ENCODE data around the gene JARID2. TPM values are rescaled to one million over a fixed set of nuclear protein-coding genes. Genes with fewer than 3 reads are reported as not detected.

JARID2 gene
- total and polyA plus RNA-seq, 2 of the 13 experiments (the other 11 are each of a cell fraction or from before 2014, with no cell fraction given), result 7.5 to 10.3 TPM

GRCh38 chr6:15409301-15410125 lies 163.6 kb downstream of the JARID2 start:
- Histone ChIP-seq H3K79me2 (ENCODE audit: insufficient read depth, low read length) (peaks cover 5% of the 10 kb centered on the region), H3K4me1 (ENCODE audit: insufficient read depth, low read length) (peaks cover 16% of the 10 kb centered on the region), H3K4me3 (replicated peaks in 1 of 3; ENCODE audit: insufficient read depth in 1 of 3, low read depth in 2 of 3, low read length in 3 of 3) (no peak overlapping the region), H3K27ac (ENCODE audit: extremely low read length, insufficient read depth, low read length) (no peak overlapping the region), H3K9me3 (ENCODE audit: low read length) (no peaks in the 10 kb centered on the region), H3K27me3 (ENCODE audit: control insufficient read depth in 1 of 2, insufficient read depth in 2 of 2, low read length in 2 of 2) (no peaks in the 10 kb centered on the region), H3K4me2 (ENCODE audit: low read depth, low read length) (no peak overlapping the region), H4K20me1 (ENCODE audit: insufficient read depth, low read length) (no peaks in the 10 kb centered on the region; the same call in 1 of the 2 replicates), H3K36me3 (replicated peaks in 1 of 2; ENCODE audit: control insufficient read depth in 1 of 2, insufficient read depth in 2 of 2, low read length in 2 of 2) (peaks cover 0 to 2% of the 10 kb centered on the region in 2 experiments; a peak in 2 of 5 replicates), H3K9ac (ENCODE audit: insufficient read depth, low read depth, low read length) (no peak overlapping the region), H2AFZ (ENCODE audit: low read length) (no peak overlapping the region)
- BruUV-seq (replicated peaks), result no TSS peak
- intact Hi-C loops (cut with micrococcal nuclease; ENCODE audit: unreplicated experiment) (no loop called here), in situ Hi-C loops (cut with HindIII; ENCODE audit: extremely low pct_ligation_motif_present, low pct_unique_long_range_greater_than_20kb) (no loop called here)
- ChIA-PET CTCF (ENCODE audit: low intra/inter-chr PET ratio, low total read pairs) (no interaction called here), POLR2A (no interaction called here)
- FAIRE-seq (no peak), DNase-seq (ENCODE audit: low spot score) (no peak), ATAC-seq (no peak; the same call in 2 of the 3 replicates)
- TF ChIP-seq FOXA3 (CRISPR knock-in tag; IDR thresholded peaks at IDR 0.05) (peak; percentile 28; the same call in 1 of the 2 replicates), FOSL1 (CRISPR knock-in tag; IDR thresholded peaks at IDR 0.05; ENCODE audit: borderline replicate concordance) (no peak), ZNF777 (CRISPR knock-in tag; IDR thresholded peaks at IDR 0.05) (no peak), ARID5B (CRISPR knock-in tag; IDR thresholded peaks at IDR 0.05) (0 out of 2 replicates have a peak, but pooled peaks have one; percentile 19), ZNF7 (CRISPR knock-in tag; IDR thresholded peaks at IDR 0.05) (peak; percentile 76; the same call in 1 of the 2 replicates)
- 63% methylated on average over 6 of the region's 6 CpGs for WGBS (ENCODE audit: low lambda C conversion rate)

Measured in HepG2 (cell line).